Stimulated activated naive CD8-positive, alpha-beta T cell treated with anti-CD3 and anti-CD28 coated beads, Interleukin-15, Interleukin-2, amounts not matched to agents 100 ng/mL and 50 ng/mL, for 24 hours (primary cell): ENCODE measurements around the gene PRRT2.
"Not testable (repeated sequence)": the region's sequence is repeated elsewhere in the genome, so short reads cannot be mapped to it uniquely, and the experiment has no call there.

Source experiments
- H3K27ac Mint-ChIP-seq: one replicate; pipeline ENCODE4 v1.8.0; 2021; ENCODE audit warnings: mild to moderate bottlenecking, mixed read lengths
- H3K27me3 Mint-ChIP-seq: one replicate; pipeline ENCODE4 v1.8.0; 2021; ENCODE audit warnings: mixed read lengths
- H3K36me3 Mint-ChIP-seq: one replicate; pipeline ENCODE4 v1.8.0; 2021; ENCODE audit warnings: low read depth, mixed read lengths
- H3K4me1 Mint-ChIP-seq: one replicate; pipeline ENCODE4 v1.8.0; 2021; ENCODE audit warnings: low read depth, mixed read lengths
- H3K4me3 Mint-ChIP-seq: one replicate; pipeline ENCODE4 v1.8.0; 2021; ENCODE audit warnings: mild to moderate bottlenecking, mixed read lengths
- H3K9me3 Mint-ChIP-seq: one replicate; pipeline ENCODE4 v1.8.0; 2021; ENCODE audit warnings: mixed read lengths

The PRRT2 gene

GRCh38 chr16:29784157-29784556 is 27.8 kb upstream of the PRRT2 start:
- no peak overlapping the region for H3K27ac Mint-ChIP-seq
- H3K4me3 Mint-ChIP-seq, result no peak overlapping the region
- H3K27me3 Mint-ChIP-seq, result no peaks in the 10 kb centered on the region
- no peaks in the 10 kb centered on the region for H3K36me3 Mint-ChIP-seq
- no peaks in the 10 kb centered on the region for H3K9me3 Mint-ChIP-seq
- H3K4me1 Mint-ChIP-seq, result peaks cover 23% of the 10 kb centered on the region

GRCh38 chr16:29784901-29785500 is 27.0 kb upstream of the PRRT2 start:
- Mint-ChIP-seq H3K9me3 (no peaks in the 10 kb centered on the region), H3K27ac (peak overlapping the region; percentile 11), H3K36me3 (no peaks in the 10 kb centered on the region), H3K4me1 (peaks cover 27% of the 10 kb centered on the region), H3K4me3 (peak overlapping the region; percentile 56), H3K27me3 (no peaks in the 10 kb centered on the region)

DNA sequence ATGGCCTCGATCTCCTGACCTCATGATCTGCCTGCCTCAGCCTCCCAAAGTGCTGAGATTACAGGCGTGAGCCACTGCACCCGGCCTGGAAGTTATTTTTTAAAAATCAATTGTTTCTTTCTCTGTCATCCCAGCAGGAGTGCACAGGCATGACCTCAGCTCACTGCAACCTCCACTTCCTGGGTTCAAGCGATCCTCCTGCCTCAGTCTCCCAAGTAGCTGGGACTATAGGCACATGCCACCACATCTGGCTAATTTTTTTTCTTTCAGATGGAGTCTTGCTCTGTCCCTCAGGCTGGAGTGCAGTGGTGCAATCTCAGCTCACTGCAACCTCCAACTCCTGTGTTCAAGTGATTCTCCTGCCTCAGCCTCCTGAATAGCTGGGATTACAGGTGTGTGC is 24.8 kb upstream of the PRRT2 start:
- H3K4me1 Mint-ChIP-seq, result peaks cover 40% of the 10 kb centered on the region
- H3K27me3 Mint-ChIP-seq, H3K4me3 Mint-ChIP-seq, H3K9me3 Mint-ChIP-seq, H3K27ac Mint-ChIP-seq: not testable (repeated sequence)
- peaks cover 15% of the 10 kb centered on the region for H3K36me3 Mint-ChIP-seq

DNA sequence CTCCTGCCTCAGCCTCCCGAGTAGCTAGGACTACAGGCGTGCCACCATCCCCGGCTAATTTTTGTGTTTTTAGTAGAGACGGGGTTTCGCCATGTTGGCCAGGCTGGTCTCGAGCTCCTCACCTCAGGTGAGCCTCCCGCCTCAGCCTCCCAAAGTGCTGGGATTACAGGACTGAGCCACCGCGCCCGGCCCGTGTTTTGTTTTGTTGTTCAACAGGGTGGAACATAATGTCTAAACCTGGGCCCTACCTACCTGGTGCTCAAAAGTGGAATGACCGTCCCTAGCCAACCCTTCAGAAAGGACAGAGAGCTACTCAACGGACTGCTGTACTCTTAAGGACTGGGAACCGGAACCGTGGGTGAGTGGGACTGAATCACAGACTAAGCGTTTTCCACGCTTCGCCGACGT is 22.2 kb upstream of the PRRT2 start:
- Mint-ChIP-seq H3K36me3 (peaks cover 30% of the 10 kb centered on the region), H3K27me3 (no peaks in the 10 kb centered on the region), H3K4me3 (peak overlapping the region; percentile 98), H3K27ac (peak overlapping the region; percentile 95), H3K4me1 (peaks cover 45% of the 10 kb centered on the region), H3K9me3 (no peaks in the 10 kb centered on the region)

DNA sequence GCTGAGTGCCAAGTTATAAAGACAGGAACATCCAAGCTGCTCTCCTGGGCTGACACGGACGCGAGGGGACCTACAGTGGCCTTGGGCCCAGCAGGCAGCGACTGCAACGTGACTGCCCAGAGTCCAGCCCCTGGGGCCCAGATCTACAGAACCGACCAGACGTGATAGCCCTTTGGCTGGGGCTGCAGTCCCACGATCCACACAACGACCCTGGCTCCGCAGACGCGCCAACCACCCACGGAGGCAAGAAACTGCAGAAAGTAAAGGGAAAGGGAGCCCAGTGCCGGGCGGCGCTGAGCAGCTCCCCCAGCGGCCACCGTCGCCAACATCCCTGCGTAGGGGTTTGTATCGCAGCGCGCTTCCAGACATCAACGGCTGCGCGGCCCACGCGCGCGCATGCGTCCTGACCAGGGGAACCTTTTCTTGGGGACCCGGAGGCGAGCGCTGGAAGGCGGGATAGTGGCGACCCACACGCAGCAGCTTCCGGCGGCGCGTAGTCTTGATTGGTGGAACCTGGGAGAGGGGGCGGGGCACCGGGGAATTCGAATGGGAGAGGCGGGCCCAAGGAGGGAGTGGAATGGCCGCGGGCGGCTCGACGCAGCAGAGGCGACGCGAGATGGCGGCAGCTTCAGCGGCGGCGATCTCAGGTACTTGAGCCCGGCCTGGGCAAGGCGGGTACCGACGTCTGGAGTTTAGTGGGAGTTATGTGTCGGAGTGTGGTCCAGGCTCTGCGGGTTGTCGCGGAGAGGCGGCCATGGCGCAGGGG is 21.6 kb upstream of the PRRT2 start, which contains the start of gene KIF22:
Gene KIF22 (plus strand): TSS at position 569 of the 766 bp plus-strand sequence. CDS start 9 bp downstream, at position 578.
- peak within 1 kb of the TSS; percentile 98 for H3K4me3 Mint-ChIP-seq
- H3K4me1 Mint-ChIP-seq, result peaks cover 45% of the 10 kb centered on the region
- H3K36me3 Mint-ChIP-seq, result peaks cover 34% of the 10 kb centered on the region
- peak within 1 kb of the TSS; percentile 95 for H3K27ac Mint-ChIP-seq
- no peaks in the 10 kb centered on the region for H3K27me3 Mint-ChIP-seq
- H3K9me3 Mint-ChIP-seq, result no peaks in the 10 kb centered on the region

GRCh38 chr16:29790949-29791844 is 20.8 kb upstream of the PRRT2 start:
- Mint-ChIP-seq H3K4me1 (peaks cover 41% of the 10 kb centered on the region), H3K9me3 (no peaks in the 10 kb centered on the region), H3K27me3 (no peaks in the 10 kb centered on the region), H3K36me3 (peaks cover 34% of the 10 kb centered on the region), H3K4me3 (peak overlapping the region; percentile 98), H3K27ac (peak overlapping the region; percentile 95)

- no peaks in the 10 kb centered on the region for H3K27me3 Mint-ChIP-seq
- H3K9me3 Mint-ChIP-seq, result no peaks in the 10 kb centered on the region
- H3K36me3 Mint-ChIP-seq, result peaks cover 44% of the 10 kb centered on the region
- H3K27ac Mint-ChIP-seq, result peak overlapping the region; percentile 95
- peaks cover 41% of the 10 kb centered on the region for H3K4me1 Mint-ChIP-seq
- peak overlapping the region; percentile 98 for H3K4me3 Mint-ChIP-seq
Measured at GRCh38 chr16:29791845-29792807, 19.9 kb upstream of the PRRT2 start.

DNA sequence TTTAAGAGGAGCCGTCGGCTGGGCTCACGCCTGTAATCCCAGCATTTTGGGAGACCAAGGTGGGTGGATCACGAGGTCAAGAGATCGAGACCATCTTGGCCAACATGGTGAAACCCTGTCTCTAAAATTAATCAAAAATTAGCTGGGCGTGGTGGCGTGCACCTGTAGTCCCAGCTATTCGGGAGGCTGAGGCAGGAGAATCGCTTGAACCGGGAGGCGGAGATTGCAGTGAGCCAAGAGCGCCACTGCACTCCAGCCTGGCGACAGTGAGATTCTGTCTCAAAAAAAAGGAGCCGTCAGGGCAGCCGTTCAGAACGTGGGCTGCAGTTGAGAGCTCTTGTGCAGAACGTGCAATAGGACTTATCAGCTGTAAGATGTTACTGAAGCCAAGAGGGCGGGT is 18.8 kb upstream of the PRRT2 start:
- H3K27me3 Mint-ChIP-seq, H3K9me3 Mint-ChIP-seq, H3K4me3 Mint-ChIP-seq: not testable (repeated sequence)
- peak overlapping the region; percentile 20 for H3K27ac Mint-ChIP-seq
- peaks cover 54% of the 10 kb centered on the region for H3K36me3 Mint-ChIP-seq
- H3K4me1 Mint-ChIP-seq, result peaks cover 41% of the 10 kb centered on the region

- no peaks in the 10 kb centered on the region for H3K27me3 Mint-ChIP-seq
Measured at GRCh38 chr16:29794231-29794710, 17.7 kb upstream of the PRRT2 start.

GRCh38 chr16:29802416-29802935 is 9.5 kb upstream of the PRRT2 start:
- peaks cover 19% of the 10 kb centered on the region for H3K4me1 Mint-ChIP-seq
- no peak overlapping the region for H3K27ac Mint-ChIP-seq
- H3K27me3 Mint-ChIP-seq, result no peaks in the 10 kb centered on the region
- no peaks in the 10 kb centered on the region for H3K9me3 Mint-ChIP-seq
- H3K4me3 Mint-ChIP-seq, result no peak overlapping the region
- H3K36me3 Mint-ChIP-seq, result peaks cover 71% of the 10 kb centered on the region

More at GRCh38 chr16:29794231-29794710, 17.7 kb upstream of the PRRT2 start:
- peaks cover 65% of the 10 kb centered on the region for H3K36me3 Mint-ChIP-seq
- peaks cover 41% of the 10 kb centered on the region for H3K4me1 Mint-ChIP-seq
- H3K4me3 Mint-ChIP-seq, result no peak overlapping the region
- H3K27ac Mint-ChIP-seq, result no peak overlapping the region
- no peaks in the 10 kb centered on the region for H3K9me3 Mint-ChIP-seq

DNA sequence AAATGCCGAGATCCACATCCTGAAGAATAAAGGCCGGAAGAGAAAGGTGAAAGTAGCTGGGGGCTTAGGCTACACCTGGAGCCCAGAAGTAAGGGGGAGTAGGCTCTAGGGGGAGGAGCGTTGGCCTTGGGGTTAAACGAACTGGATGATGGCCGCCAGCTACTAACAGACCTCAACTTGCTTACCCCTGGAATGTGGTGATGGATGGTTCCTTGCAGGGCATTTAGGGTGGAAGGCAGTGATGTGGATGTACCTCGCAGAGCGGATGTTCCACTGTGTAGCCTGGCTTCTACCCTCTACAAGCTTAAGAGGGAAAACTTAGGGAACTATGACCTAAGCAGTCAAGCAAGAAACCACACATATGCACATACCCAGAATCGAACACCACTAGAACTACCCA is 8.0 kb upstream of the PRRT2 start:
- Mint-ChIP-seq H3K4me1 (peaks cover 34% of the 10 kb centered on the region), H3K27ac (peak overlapping the region; percentile 89), H3K9me3 (no peaks in the 10 kb centered on the region), H3K36me3 (peaks cover 71% of the 10 kb centered on the region), H3K4me3 (peak overlapping the region; percentile 96), H3K27me3 (no peaks in the 10 kb centered on the region)

DNA sequence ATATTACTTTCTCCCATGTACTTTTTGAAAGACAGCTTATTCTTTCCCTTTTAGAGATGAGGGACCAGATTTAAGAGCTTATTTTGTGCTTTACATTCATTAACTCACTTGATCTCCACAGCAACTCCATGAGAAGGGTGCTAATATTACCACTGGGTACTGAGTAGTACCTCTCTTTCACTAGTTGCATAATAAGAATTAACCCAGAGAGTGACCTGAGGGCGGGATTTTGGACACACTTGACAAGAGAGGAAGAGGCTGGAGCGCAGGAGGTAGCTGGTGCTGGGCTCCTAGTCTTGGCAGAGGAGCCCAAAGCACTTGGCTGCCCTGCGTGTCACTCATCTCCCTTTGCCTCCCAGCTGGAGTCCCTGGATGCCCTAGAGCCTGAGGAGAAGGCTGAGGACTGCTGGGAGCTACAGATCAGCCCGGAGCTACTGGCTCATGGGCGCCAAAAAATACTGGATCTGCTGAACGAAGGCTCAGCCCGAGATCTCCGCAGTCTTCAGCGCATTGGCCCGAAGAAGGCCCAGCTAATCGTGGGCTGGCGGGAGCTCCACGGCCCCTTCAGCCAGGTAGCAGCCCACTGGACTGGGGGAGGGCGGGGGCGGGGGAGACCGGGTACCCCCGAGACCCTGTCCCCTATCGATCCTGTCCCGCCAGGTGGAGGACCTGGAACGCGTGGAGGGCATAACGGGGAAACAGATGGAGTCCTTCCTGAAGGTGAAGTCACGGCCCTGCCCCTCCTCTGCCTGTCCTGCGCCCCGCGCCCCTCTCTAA is 7.3 kb upstream of the PRRT2 start:
- H3K27me3 Mint-ChIP-seq, result no peaks in the 10 kb centered on the region
- H3K36me3 Mint-ChIP-seq, result peaks cover 68% of the 10 kb centered on the region
- no peaks in the 10 kb centered on the region for H3K9me3 Mint-ChIP-seq
- H3K27ac Mint-ChIP-seq, result peak overlapping the region; percentile 99
- peak overlapping the region; percentile 96 for H3K4me3 Mint-ChIP-seq
- peaks cover 37% of the 10 kb centered on the region for H3K4me1 Mint-ChIP-seq
